Neuronal stem cell (in vitro differentiated cells): ENCODE data around the gene GSS.

Experiments used
- DNase-seq: peaks from one replicate; pipeline ENCODE4 v3.0.0-alpha.2; 2013; ENCODE audit warnings: low spot score
- H2AFZ ChIP-seq: one replicate; pipeline ENCODE4 v1.6.1; 2013; ENCODE audit warnings: mild to moderate bottlenecking, low read length, inconsistent platforms
- H2AK5ac ChIP-seq: 2 replicates; pipeline ENCODE4 v1.6.1; 2013; ENCODE audit warnings: low read depth, mild to moderate bottlenecking, inconsistent platforms, low read length, moderate library complexity, mixed read lengths
- H2BK120ac ChIP-seq: 2 replicates; pipeline ENCODE4 v1.6.1; 2013; ENCODE audit warnings: low read depth, mild to moderate bottlenecking, inconsistent platforms, low read length, moderate library complexity, mixed read lengths
- H2BK12ac ChIP-seq: one replicate; pipeline ENCODE4 v1.6.1; 2013; ENCODE audit warnings: low read length, inconsistent platforms
- H2BK15ac ChIP-seq: 2 replicates; pipeline ENCODE4 v1.6.1; 2013; ENCODE audit warnings: mild to moderate bottlenecking, low read length, inconsistent platforms, mixed read lengths
- H2BK5ac ChIP-seq: one replicate; pipeline ENCODE4 v1.6.1; 2013; ENCODE audit warnings: inconsistent platforms, mild to moderate bottlenecking, low read length, moderate library complexity
- H3K14ac ChIP-seq: one replicate; pipeline ENCODE4 v1.6.1; 2013; ENCODE audit warnings: low read length, inconsistent platforms
- H3K18ac ChIP-seq: 2 replicates; pipeline ENCODE4 v1.6.1; 2013; ENCODE audit warnings: low read length, inconsistent platforms
- H3K23ac ChIP-seq: 2 replicates; pipeline ENCODE4 v1.6.1; 2013; ENCODE audit warnings: low read depth, mild to moderate bottlenecking, mixed read lengths, low read length, inconsistent platforms; ENCODE audit not compliant: poor library complexity
- H3K27ac ChIP-seq: replicated peaks from 3 replicates; pipeline ENCODE4 v1.5.1; 2013; ENCODE audit warnings: low read length, inconsistent platforms
- H3K27me3 ChIP-seq, 3 experiments: 2 replicates each; pipeline ENCODE4 v1.6.1; 2013; ENCODE audit warnings: low read length in 3 of 3, mild to moderate bottlenecking in 2 of 3, inconsistent platforms in 1 of 3, low read depth in 1 of 3, mixed read lengths in 1 of 3, moderate library complexity in 1 of 3; ENCODE audit not compliant: control insufficient read depth in 3 of 3, insufficient read depth in 3 of 3
- H3K36me3 ChIP-seq, 2 donors: replicated peaks in 1 of 2; 2 replicates each; pipeline ENCODE4 v1.6.1; 2013; ENCODE audit warnings: low read length in 2 of 2; ENCODE audit not compliant: control insufficient read depth in 2 of 2, insufficient read depth in 2 of 2
- H3K4ac ChIP-seq: 2 replicates; pipeline ENCODE4 v1.6.1; 2013; ENCODE audit warnings: inconsistent platforms, mild to moderate bottlenecking, low read length, moderate library complexity
- H3K4me1 ChIP-seq, 2 donors: 1 replicate in 1 of 2; 2 replicates in 1 of 2; pipeline ENCODE4 v1.6.1; 2013; ENCODE audit warnings: low read length in 2 of 2, low read depth in 1 of 2; ENCODE audit not compliant: control insufficient read depth in 2 of 2, insufficient read depth in 1 of 2
- H3K4me2 ChIP-seq: one replicate; pipeline ENCODE4 v1.6.1; 2013; ENCODE audit warnings: mild to moderate bottlenecking, low read length, inconsistent platforms; ENCODE audit not compliant: insufficient read depth, poor library complexity, severe bottlenecking
- H3K4me3 ChIP-seq, 2 donors: 2 replicates each; pipeline ENCODE4 v1.5.1; 2013; ENCODE audit warnings: low read length in 2 of 2, mild to moderate bottlenecking in 2 of 2, inconsistent platforms in 1 of 2, moderate library complexity in 1 of 2
- H3K79me1 ChIP-seq: one replicate; pipeline ENCODE4 v1.6.1; 2013; ENCODE audit warnings: low read depth, mild to moderate bottlenecking, inconsistent platforms, low read length, moderate library complexity
- H3K9ac ChIP-seq: one replicate; pipeline ENCODE4 v1.6.1; 2013; ENCODE audit warnings: mild to moderate bottlenecking, low read depth, low read length, inconsistent platforms; ENCODE audit not compliant: poor library complexity
- H3K9me3 ChIP-seq, 2 donors: replicated peaks in 1 of 2; 2 replicates each; pipeline versions ENCODE3 to v1.6.1; 2013; ENCODE audit warnings: low read length in 2 of 2, mild to moderate bottlenecking in 2 of 2, inconsistent platforms in 1 of 2, low read depth in 1 of 2, mixed read lengths in 1 of 2, moderate library complexity in 1 of 2; ENCODE audit not compliant: control insufficient read depth in 2 of 2, insufficient read depth in 1 of 2
- H4K8ac ChIP-seq: one replicate; pipeline ENCODE4 v1.6.1; 2013; ENCODE audit warnings: low read depth, mild to moderate bottlenecking, inconsistent platforms, low read length, moderate library complexity
- H4K91ac ChIP-seq: one replicate; pipeline ENCODE4 v1.6.1; 2013; ENCODE audit warnings: low read length, low read depth, mild to moderate bottlenecking, inconsistent platforms; ENCODE audit not compliant: poor library complexity
- WGBS, 2 donors: extraction: QIAGEN DNeasy Blood & Tissue Kit; methylation state at CpG; one replicate each; pipeline ENCODE4 v1.1.7; 2013; ENCODE audit warnings: missing lambda C conversion rate in 2 of 2, mixed read lengths in 1 of 2; ENCODE audit not compliant: insufficient read length in 2 of 2, insufficient replicate concordance in 1 of 2; ENCODE audit errors: extremely low coverage in 2 of 2; 5-methylcytosine and 5-hydroxymethylcytosine counted together

Gene GSS

GRCh38 chr20:34925341-34925740 is 30.3 kb downstream of the GSS start:
- Histone ChIP-seq H3K18ac (no peak overlapping the region), H3K4me1 (no peaks in the 10 kb centered on the region), H3K4me2 (no peak overlapping the region), H3K14ac (no peak overlapping the region), H2BK15ac (no peak overlapping the region), H2BK120ac (no peak overlapping the region), H2BK12ac (no peak overlapping the region), H3K9me3 (peaks cover 0 to 10% of the 10 kb centered on the region in 2 donors), H3K27me3 (no peaks in the 10 kb centered on the region), H2BK5ac (no peak overlapping the region), H3K79me1 (no peaks in the 10 kb centered on the region), H3K4me3 (no peak overlapping the region), H2AK5ac (no peak overlapping the region), H4K91ac (no peak overlapping the region), H3K27ac (no peak overlapping the region), H3K4ac (no peak overlapping the region), H4K8ac (no peak overlapping the region), H2AFZ (no peak overlapping the region), H3K36me3 (peaks cover 39 to 94% of the 10 kb centered on the region in 2 donors), H3K9ac (no peak overlapping the region), H3K23ac (no peak overlapping the region)
- no peak for DNase-seq
- WGBS, 2 donors: no CpG with 5 or more reads among the region's 3 CpGs

- WGBS, 2 donors: no CpG with 5 or more reads among the region's 2 CpGs
- H3K36me3 ChIP-seq: peaks cover 32 to 93% of the 10 kb centered on the region in 2 donors
- H4K91ac ChIP-seq: no peak overlapping the region
Observed at GRCh38 chr20:34923414-34923813, 32.2 kb downstream of the GSS start.

GRCh38 chr20:34922654-34923381 is 32.8 kb downstream of the GSS start:
- WGBS, 2 donors: no CpG with 5 or more reads among the region's 5 CpGs
- Histone ChIP-seq H3K36me3 (peaks cover 30 to 87% of the 10 kb centered on the region in 2 donors), H3K4me1 (no peaks in the 10 kb centered on the region), H3K9ac (no peak overlapping the region), H3K14ac (no peak overlapping the region), H2BK5ac (no peak overlapping the region), H2BK120ac (no peak overlapping the region), H2BK15ac (no peak overlapping the region), H4K91ac (no peak overlapping the region), H3K4ac (no peak overlapping the region), H3K27me3 (no peaks in the 10 kb centered on the region), H2BK12ac (no peak overlapping the region), H2AFZ (no peak overlapping the region), H2AK5ac (no peak overlapping the region), H3K4me2 (no peak overlapping the region), H3K23ac (no peak overlapping the region), H3K18ac (no peak overlapping the region), H3K27ac (no peak overlapping the region), H3K9me3 (peaks cover 0 to 10% of the 10 kb centered on the region in 2 donors), H3K79me1 (peaks cover 2% of the 10 kb centered on the region), H4K8ac (no peak overlapping the region), H3K4me3 (no peak overlapping the region)
- no peak for DNase-seq

More at GRCh38 chr20:34923414-34923813, 32.2 kb downstream of the GSS start:
- Histone ChIP-seq H4K8ac (no peak overlapping the region), H2AK5ac (no peak overlapping the region), H3K14ac (no peak overlapping the region), H2BK120ac (no peak overlapping the region), H3K9ac (no peak overlapping the region), H2BK15ac (no peak overlapping the region), H3K4me1 (no peaks in the 10 kb centered on the region), H3K23ac (no peak overlapping the region), H3K18ac (no peak overlapping the region), H3K4me3 (no peak overlapping the region), H3K27me3 (no peaks in the 10 kb centered on the region), H2BK12ac (no peak overlapping the region), H2BK5ac (no peak overlapping the region), H3K4ac (no peak overlapping the region), H3K27ac (no peak overlapping the region), H2AFZ (no peak overlapping the region), H3K79me1 (peaks cover 2% of the 10 kb centered on the region), H3K4me2 (no peak overlapping the region), H3K9me3 (peaks cover 0 to 10% of the 10 kb centered on the region in 2 donors)
- DNase-seq: no peak

- Histone ChIP-seq H3K4me2 (no peak overlapping the region), H3K14ac (no peak overlapping the region), H3K36me3 (peaks cover 25 to 73% of the 10 kb centered on the region in 2 donors), H2AK5ac (no peak overlapping the region), H3K9ac (no peak overlapping the region), H3K23ac (no peak overlapping the region), H2BK5ac (no peak overlapping the region), H2BK15ac (no peak overlapping the region), H3K27ac (no peak overlapping the region), H3K27me3 (no peaks in the 10 kb centered on the region), H4K8ac (no peak overlapping the region), H3K9me3 (peaks cover 0 to 10% of the 10 kb centered on the region in 2 donors), H2BK120ac (no peak overlapping the region), H2AFZ (no peak overlapping the region), H4K91ac (no peak overlapping the region), H3K4me1 (no peaks in the 10 kb centered on the region), H3K4ac (no peak overlapping the region), H3K79me1 (peaks cover 2% of the 10 kb centered on the region), H2BK12ac (no peak overlapping the region), H3K4me3 (no peak overlapping the region), H3K18ac (no peak overlapping the region)
- WGBS, 2 donors: no CpG with 5 or more reads among the region's 3 CpGs
- no peak for DNase-seq
Observed at GRCh38 chr20:34921436-34921835, 34.2 kb downstream of the GSS start.
